ENCODE measurements around the gene CCDC134. TPM values are rescaled to one million over a fixed set of nuclear protein-coding genes. Genes with fewer than 3 reads are reported as not detected.

The CCDC134 gene
- total and polyA plus RNA-seq, 9 of the 15 experiments (the other 6 are each of a cell fraction or from before 2014, with no cell fraction given), result 0.56 to 11.9 (median 5.3) TPM

DNA sequence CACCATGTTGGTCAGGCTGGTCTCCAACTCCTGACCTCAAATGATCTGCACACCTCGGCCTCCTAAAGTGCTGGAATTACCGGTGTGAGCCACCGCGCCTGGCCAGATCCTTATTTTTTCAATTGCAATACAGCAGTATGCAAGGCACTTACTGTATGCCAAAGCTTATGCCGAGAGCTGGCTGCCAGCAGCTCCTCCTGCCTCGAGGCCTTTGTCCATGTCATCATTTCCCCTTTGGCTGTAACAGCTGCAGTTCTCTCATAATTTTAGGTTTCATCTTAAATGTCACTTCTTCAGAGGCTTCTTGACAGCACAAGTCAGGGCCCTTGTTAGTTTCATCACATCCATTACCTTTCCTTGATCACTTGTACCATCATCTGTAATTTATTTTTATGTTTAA, 30.9 kb downstream of the CCDC134 start (continued):
- TF ChIP-seq RBM39 (optimal IDR thresholded peaks at IDR 0.05; ENCODE audit: low read depth, low read length), result no peak
- no peak for TF ChIP-seq MYNN (IDR thresholded peaks at IDR 0.05)
- no peak for TF ChIP-seq MYNN (CRISPR knock-in tag; IDR thresholded peaks at IDR 0.05)
- no peak for TF ChIP-seq FOXJ2 (tag; IDR thresholded peaks at IDR 0.05)
- no peak for TF ChIP-seq MAFG (tag; conservative IDR thresholded peaks at IDR 0.05)

DNA sequence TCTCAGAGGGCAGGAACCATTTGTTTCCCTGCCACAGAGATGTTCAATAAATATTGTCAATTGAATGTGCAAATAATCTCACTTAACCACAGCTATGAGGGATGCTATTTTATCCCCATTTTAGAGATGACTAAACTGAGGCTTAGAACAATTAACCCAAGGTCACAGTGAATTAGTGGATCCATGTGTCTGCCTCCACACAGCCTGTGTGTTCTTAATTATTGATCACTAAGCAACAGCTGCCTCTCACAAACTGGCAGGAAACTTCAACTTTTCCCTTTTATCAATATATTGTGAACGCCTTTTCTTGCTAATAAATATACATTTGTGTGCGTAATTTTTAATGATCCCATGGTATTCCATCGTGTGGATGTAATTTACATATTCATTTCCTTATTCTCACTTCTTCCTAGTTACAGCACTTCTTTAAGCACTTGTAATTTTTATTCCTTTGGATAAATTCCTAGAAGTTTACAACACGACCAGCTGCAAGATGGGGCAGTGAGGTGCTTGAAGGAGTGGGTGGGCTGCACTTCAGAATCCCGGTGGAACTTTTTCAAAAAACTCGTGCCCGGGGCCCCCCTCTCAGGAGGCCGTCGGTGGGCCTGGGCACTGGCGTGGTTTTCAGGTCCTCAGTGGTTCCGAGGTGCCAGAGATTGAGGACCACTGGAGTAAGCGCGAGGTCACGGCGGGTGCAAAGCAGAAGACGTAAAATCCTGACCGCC, 31.5 kb downstream of the CCDC134 start:
- Histone ChIP-seq H3K9me3 (replicated peaks; ENCODE audit: control insufficient read depth, insufficient read depth, low read depth, low read length) (no peaks in the 10 kb centered on the region; the same call in 1 of the 2 replicates), H3K4me1 (replicated peaks in 1 of 2; ENCODE audit: control insufficient read depth in 2 of 2, insufficient read depth in 2 of 2, low read length in 2 of 2) (peaks cover 17 to 21% of the 10 kb centered on the region in 2 experiments; a peak in 4 of 5 replicates), H3K9ac (ENCODE audit: insufficient read depth in 1 of 2, low read depth in 2 of 2, low read length in 2 of 2) (peak overlapping the region; percentile 89 to 93), H3K27me3 (ENCODE audit: control insufficient read depth in 2 of 2, insufficient read depth in 2 of 2, low read length in 2 of 2) (no peaks in the 10 kb centered on the region), H3K79me2 (ENCODE audit: control insufficient read depth, insufficient read depth, low read length) (peaks cover 45% of the 10 kb centered on the region), H3K4me3 (peak overlapping the region; percentile 66), H3K9me1 (ENCODE audit: control insufficient read depth, insufficient read depth, low read length) (peaks cover 2% of the 10 kb centered on the region), H2AFZ (ENCODE audit: low read depth, low read length) (peak overlapping the region; percentile 81), H3K4me2 (ENCODE audit: insufficient read depth, low read length) (peak overlapping the region; percentile 86), H3K36me3 (ENCODE audit: control insufficient read depth, insufficient read depth, low read length) (peaks cover 25% of the 10 kb centered on the region), H3K27ac (ENCODE audit: extremely low read depth, low read depth, low read length) (peak overlapping the region; percentile 98), H4K20me1 (replicated peaks; ENCODE audit: control insufficient read depth, insufficient read depth, low read length) (no peaks in the 10 kb centered on the region)
- intact Hi-C loops (cut with micrococcal nuclease), result no loop called here
- CTCF ChIA-PET (ENCODE audit: low intra/inter-chr PET ratio), result no interaction called here
- FAIRE-seq (no peak), ATAC-seq (no peak), DNase-seq (ENCODE audit: extremely low read depth in 1 of 4, low spot score in 3 of 4) (no peak)
- BruUV-seq (replicated peaks), result TSS peak; percentile 90
- POLR2A ChIA-PET, result interaction anchor here (0.8 to 2.7 kb wide), 3 partner anchors 13 to 32 kb away, joined by 4 to 34 read pairs (median 6); partner anchors contain the start of gene CCDC134
- 13% methylated on average over 16 of the region's 17 CpGs for WGBS (ENCODE audit: insufficient coverage, low coverage, missing lambda C conversion rate)
- in situ Hi-C loops (cut with MboI), result no loop called here
- TF ChIP-seq, protein P1, sequence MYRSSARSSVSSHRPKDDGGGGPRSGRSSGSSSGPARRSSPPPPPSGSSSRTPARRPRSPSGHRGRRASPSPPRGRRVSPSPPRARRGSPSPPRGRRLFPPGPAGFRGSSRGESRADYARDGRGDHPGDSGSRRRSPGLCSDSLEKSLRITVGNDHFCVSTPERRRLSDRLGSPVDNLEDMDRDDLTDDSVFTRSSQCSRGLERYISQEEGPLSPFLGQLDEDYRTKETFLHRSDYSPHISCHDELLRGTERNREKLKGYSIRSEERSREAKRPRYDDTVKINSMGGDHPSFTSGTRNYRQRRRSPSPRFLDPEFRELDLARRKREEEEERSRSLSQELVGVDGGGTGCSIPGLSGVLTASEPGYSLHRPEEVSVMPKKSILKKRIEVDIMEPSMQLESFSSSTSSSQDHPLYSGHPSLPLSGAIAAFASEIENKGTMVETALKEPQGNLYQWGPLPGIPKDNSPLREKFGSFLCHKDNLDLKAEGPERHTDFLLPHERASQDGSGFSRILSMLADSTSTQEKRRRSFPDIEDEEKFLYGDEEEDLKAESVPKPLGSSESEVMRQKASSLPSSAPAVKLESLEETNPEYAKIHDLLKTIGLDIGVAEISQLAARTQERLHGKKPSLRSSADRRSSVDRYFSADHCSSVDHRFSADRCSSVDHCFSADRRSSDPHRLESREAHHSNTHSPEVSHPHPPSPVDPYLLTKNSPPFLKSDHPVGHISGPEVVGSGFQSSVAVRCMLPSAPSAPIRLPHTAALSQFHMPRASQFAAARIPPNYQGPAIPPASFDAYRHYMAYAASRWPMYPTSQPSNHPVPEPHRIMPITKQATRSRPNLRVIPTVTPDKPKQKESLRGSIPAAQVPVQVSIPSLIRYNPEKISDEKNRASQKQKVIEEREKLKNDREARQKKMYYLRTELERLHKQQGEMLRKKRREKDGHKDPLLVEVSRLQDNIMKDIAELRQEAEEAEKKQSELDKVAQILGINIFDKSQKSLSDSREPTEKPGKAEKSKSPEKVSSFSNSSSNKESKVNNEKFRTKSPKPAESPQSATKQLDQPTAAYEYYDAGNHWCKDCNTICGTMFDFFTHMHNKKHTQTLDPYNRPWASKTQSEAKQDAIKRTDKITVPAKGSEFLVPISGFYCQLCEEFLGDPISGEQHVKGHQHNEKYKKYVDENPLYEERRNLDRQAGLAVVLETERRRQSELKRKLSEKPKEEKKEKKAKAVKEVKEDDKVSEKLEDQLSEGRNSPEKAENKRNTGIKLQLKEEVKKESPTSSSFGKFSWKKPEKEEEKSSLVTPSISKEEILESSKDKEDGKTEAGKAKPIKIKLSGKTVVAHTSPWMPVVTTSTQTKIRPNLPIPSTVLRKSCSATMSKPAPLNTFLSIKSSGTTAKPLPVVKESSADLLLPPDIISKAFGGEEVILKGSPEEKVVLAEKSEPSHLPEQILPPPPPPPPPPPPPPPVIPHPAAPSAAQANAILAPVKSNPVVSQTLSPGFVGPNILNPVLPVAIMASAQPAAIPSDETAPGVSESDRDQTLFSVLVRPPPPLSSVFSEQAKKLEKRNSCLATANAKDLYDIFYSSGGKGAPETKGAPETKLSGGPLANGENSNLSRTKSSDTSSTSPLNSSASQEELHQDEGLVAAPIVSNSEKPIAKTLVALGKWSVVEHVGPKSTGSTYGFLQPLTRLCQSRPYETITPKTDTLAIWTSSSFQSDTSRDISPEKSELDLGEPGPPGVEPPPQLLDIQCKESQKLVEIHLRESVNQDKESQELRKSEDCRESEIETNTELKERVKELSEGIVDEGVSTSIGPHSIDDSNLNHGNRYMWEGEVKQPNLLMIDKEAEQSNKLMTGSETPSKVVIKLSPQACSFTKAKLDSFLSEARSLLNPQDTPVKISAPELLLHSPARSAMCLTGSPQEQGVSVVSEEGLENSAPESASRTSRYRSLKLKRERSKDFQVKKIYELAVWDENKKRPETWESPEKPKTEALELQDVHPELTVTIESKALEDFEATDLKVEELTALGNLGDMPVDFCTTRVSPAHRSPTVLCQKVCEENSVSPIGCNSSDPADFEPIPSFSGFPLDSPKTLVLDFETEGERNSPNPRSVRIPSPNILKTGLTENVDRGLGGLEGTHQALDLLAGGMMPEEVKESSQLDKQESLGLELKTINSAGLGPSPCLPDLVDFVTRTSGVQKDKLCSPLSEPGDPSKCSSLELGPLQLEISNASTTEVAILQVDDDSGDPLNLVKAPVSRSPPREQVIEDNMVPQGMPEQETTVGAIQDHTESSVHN (IDR thresholded peaks at IDR 0.05; ENCODE audit: borderline replicate concordance in 1 of 2, low read depth in 1 of 2), result no peak
- TF ChIP-seq CBX1 (IDR thresholded peaks at IDR 0.05; ENCODE audit: low read depth) (peak; percentile 81; the same call in 1 of the 2 replicates), ASH1L (IDR thresholded peaks at IDR 0.05; ENCODE audit: borderline replicate concordance, low read depth, partially characterized antibody) (no peak), MECOM (CRISPR knock-in tag; IDR thresholded peaks at IDR 0.05) (peak; percentile 60; the same call in 1 of the 2 replicates)

Measured in K562 (cell line).